GM23338 (cell line): ENCODE measurements around the gene CD276.

ENCODE experiments used
- CTCF ChIP-seq, 2 experiments: fragments of 200-600 bp in 1 of 2; sonication (generic) in 1 of 2; conservative IDR thresholded peaks; 2 replicates each; pipeline versions ENCODE4 v1.5.1 to v1.6.1; 2016 to 2017; ENCODE audit warnings: antibody characterized with exemption in 2 of 2, low read depth in 2 of 2, mild to moderate bottlenecking in 2 of 2, moderate library complexity in 1 of 2
- EZH2 ChIP-seq: fragments of 200-600 bp; sonication (generic); IDR thresholded peaks from one replicate; pipeline ENCODE4 v1.8.0; 2017; ENCODE audit warnings: antibody characterized with exemption, mild to moderate bottlenecking, low read depth; ENCODE audit not compliant: unreplicated experiment
- JUNB ChIP-seq: IDR thresholded peaks from one replicate; pipeline ENCODE4 v1.6.1; 2016; ENCODE audit warnings: antibody characterized with exemption; ENCODE audit not compliant: unreplicated experiment
- POLR2AphosphoS5 ChIP-seq: IDR thresholded peaks from 2 replicates; pipeline ENCODE4 v1.6.1; 2016; ENCODE audit warnings: antibody characterized with exemption, low read depth
- TF ChIP-seq, protein P1 (sequence below): IDR thresholded peaks from one replicate; pipeline ENCODE4 v1.6.1; 2018; ENCODE audit warnings: antibody characterized with exemption; ENCODE audit not compliant: unreplicated experiment

DNA sequence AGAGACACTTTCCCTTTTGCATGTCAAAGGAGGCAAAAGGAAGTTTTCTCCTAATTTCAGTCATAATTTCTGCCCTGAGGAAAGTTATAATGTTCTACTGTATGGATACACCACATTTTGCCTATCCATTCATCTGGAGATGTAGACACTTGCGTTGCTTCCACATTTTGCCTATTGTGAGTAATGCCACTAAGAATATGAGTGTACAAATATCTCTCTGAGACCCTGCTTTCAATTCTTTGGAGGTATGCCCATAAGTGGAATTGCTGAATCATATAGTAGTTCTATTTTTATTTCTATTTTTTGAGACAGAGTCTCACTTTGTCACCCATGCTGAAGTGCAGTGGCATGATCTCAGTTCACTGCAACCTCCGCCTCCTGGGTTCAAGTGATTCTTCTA is 3.6 kb upstream of the CD276 start:
- TF ChIP-seq EZH2, result no peak
- TF ChIP-seq CTCF (conservative IDR thresholded peaks at IDR 0.05; ENCODE audit: low read depth in 2 of 2), result no peak
- TF ChIP-seq POLR2AphosphoS5, result no peak
- TF ChIP-seq, protein P1, sequence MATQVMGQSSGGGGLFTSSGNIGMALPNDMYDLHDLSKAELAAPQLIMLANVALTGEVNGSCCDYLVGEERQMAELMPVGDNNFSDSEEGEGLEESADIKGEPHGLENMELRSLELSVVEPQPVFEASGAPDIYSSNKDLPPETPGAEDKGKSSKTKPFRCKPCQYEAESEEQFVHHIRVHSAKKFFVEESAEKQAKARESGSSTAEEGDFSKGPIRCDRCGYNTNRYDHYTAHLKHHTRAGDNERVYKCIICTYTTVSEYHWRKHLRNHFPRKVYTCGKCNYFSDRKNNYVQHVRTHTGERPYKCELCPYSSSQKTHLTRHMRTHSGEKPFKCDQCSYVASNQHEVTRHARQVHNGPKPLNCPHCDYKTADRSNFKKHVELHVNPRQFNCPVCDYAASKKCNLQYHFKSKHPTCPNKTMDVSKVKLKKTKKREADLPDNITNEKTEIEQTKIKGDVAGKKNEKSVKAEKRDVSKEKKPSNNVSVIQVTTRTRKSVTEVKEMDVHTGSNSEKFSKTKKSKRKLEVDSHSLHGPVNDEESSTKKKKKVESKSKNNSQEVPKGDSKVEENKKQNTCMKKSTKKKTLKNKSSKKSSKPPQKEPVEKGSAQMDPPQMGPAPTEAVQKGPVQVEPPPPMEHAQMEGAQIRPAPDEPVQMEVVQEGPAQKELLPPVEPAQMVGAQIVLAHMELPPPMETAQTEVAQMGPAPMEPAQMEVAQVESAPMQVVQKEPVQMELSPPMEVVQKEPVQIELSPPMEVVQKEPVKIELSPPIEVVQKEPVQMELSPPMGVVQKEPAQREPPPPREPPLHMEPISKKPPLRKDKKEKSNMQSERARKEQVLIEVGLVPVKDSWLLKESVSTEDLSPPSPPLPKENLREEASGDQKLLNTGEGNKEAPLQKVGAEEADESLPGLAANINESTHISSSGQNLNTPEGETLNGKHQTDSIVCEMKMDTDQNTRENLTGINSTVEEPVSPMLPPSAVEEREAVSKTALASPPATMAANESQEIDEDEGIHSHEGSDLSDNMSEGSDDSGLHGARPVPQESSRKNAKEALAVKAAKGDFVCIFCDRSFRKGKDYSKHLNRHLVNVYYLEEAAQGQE, result no peak
- no peak for TF ChIP-seq JUNB
